GM21786 (cell line): ENCODE results near the gene PANK1.

Experiments
- ATAC-seq: cut with Tn5 transposase; IDR thresholded peaks from one replicate; pipeline ENCODE4 v1.9.1; 2021; ENCODE audit not compliant: unreplicated experiment

PANK1 gene

DNA sequence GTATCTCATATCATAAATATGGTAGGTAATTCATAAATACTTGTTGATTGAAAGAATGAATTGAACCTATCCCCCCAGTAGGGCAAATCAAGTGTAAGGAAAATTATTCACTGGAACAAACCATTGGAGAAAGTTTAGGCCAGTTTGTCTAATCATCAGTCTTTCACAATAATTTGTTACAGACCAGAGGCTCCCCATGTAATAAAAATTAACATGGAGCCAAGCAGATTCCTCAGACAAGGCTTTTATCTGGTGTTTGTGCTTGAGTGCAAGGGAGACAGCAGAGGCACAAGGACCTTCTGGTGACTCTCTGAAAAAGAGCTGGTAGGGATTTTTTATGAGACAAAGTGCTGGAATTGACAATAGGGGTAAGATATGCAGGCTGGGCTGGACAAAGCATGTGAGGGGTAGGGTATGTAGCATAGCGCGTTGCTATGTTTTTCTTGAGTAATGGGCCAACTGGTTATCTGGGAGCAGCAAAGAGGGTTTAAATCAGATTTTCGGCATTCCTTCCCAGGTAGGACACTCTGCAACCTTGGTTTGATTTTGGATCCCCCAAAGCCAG lies 7.8 kb upstream of the PANK1 start:
- no peak for ATAC-seq

DNA sequence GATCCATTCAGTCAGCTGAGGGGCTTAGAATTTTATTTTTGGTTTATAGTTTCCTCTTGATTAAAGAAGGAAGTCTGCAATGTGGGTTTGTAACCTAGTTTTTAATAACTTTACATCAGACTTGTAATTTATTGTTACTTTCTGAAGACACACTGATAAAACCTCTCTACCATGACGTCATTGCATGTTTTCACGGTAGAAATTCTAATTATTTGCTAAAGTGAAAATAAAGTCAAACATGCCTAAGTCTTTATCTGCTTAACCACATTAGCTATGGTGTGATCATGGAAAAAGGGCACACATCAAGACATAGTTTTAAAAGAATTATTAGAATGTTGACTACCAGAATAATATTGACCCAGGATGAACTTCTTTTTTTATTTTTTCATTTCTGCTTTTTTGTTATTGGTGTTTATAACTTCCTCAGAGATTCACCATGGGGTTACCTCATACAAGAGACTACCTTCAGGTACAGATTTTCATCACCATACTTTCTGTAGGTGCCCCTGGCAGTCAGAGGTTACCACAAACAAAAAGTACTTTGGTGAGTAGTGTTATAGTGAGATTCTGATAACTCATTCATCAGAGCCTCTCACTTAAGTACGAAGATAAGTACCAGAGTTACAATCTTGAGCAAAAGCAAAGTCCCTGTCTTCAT lies 7.0 kb upstream of the PANK1 start:
- peak; percentile 52 for ATAC-seq

DNA sequence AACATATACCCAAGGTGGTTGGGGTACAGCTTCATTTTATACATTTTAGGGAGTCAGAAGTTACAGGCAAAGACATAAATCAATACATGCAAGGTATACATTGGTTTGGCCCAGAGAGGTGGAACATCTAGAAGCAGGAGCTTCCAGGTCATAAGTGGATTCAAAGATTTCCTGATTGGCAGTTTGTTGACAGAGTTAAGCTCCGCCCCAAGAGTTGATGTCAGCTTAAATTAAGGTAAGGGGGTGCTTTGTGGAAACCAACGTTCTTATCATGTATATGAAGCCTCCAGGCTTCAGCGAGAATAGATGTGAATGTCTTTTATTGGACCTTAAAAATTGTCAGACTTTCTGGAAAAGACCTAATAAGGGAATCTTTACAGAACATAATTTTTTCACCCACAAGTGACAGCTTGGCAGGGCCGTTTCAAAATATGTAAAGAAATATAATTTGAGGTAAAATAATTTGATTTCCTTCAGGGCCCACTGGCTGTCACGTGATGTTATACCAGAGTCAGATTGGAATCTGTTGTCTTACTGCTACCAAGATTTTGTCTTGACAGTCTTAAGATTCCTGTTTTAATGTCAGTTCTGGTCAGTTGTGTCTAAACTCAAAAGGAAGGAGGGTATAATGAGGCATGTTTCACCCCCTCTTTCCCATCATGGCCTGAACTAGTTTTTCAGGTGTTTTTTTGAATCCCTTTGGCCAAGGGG lies 6.3 kb upstream of the PANK1 start:
- no peak for ATAC-seq

DNA sequence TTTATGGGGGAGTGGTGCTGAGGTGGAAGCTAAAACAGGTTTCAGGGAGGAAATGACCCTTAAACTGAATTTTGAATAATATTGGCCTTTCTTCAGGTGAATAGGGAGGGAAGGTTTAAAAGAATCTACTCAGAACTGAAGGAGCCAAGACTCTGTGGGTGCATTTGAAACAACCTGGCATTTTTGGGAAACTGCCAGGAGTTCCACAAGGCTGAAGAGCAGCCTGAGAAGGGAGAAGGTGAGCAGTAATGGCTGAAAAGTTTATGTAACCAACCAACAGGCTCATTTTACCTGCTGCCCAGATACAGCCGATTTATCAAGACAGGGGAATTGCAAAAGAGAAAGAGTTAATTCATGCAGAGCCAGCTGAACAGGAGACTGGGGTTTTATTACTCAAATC lies 4.0 kb upstream of the PANK1 start:
- no peak for ATAC-seq

DNA sequence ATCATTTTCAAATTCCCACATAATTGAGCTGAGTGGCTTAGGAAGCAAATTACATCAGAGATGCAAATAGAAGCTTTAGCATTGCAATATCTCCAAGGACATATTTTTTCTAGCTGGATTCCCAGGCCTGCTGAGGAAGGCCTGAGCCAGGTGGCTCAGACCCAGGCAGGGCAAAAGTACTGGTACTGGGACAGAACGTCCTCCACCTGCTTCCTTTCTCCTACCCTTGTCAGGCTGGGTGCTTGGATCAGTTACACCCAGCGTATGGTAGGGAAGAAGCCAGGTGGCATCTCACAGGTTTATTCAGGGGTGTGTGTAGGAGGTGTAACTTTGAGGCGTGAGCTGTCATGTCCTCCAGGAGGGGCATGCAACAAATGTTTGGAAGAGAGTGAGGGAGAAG lies 3.0 kb upstream of the PANK1 start:
- ATAC-seq: no peak

DNA sequence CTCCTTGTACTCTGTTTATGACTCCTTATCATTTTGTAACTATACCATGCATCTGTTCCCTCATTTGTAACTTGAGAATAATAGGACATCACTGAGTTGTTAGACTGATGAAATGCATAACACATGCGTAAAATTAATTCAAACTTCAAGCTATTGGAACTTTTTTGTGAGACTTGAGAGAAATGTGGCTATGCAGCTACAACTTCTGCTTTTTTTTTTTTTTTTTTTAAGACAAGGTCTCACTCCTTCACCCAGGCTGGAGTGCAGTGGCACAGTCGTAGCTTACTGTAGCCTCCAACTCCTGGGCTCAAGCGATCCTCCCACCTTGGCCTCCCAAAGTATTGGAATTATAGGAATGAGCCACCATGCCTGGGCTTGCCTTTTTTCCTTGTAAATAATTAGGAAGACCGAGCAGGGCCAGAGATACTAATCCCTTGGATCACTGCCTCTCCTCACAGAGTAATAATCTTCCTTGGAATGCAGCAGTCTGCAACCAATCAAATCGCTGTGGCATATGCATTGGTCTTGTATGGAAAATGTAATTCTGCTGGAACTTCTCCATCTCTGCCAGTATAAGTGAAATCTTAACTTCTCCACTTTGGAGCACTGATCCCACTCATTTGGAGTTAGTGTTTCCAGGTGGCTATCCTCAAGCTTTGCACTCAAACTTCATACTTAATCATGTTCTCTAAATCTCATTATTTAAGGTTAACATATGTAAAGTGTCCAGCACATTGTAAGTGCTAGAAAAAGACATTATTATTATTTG lies 2.0 kb upstream of the PANK1 start:
- no peak for ATAC-seq

DNA sequence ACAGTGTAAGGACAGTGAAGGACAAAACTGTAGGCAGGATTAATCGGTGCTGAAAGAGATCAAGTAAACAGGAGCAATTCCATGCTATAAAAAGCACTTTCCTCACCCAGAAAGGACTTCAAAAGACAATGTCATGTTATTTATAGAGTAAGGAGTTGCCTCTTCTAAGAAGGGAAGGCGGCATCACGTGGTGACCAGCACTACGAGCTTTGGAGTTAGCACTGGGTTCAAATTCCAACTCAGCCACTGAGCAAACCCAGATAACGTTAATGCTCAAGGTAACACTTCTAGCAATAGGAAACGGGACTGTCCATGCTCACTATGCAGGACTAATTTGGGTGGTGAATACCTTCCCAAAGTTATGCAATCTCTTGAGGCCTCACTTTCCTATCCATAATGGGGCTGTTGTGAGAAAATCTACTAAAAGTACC lies 715 bp upstream of the PANK1 start:
- no peak for ATAC-seq

DNA sequence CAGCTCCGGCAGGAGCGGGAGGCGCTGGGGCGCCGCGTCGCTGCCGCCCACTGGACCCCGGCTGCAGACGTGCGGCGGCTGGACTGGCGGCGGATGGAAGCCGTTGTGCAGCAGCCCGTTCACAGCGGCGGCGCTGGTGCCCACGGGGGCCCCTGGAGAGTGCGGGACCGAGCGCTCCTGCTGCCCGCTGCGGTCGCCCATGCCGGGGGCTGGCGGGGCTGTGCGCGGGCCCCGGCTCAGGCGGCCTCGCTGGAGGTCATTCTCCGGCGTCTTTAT lies 413 bp downstream of the PANK1 start:
- peak; percentile 28 for ATAC-seq

DNA sequence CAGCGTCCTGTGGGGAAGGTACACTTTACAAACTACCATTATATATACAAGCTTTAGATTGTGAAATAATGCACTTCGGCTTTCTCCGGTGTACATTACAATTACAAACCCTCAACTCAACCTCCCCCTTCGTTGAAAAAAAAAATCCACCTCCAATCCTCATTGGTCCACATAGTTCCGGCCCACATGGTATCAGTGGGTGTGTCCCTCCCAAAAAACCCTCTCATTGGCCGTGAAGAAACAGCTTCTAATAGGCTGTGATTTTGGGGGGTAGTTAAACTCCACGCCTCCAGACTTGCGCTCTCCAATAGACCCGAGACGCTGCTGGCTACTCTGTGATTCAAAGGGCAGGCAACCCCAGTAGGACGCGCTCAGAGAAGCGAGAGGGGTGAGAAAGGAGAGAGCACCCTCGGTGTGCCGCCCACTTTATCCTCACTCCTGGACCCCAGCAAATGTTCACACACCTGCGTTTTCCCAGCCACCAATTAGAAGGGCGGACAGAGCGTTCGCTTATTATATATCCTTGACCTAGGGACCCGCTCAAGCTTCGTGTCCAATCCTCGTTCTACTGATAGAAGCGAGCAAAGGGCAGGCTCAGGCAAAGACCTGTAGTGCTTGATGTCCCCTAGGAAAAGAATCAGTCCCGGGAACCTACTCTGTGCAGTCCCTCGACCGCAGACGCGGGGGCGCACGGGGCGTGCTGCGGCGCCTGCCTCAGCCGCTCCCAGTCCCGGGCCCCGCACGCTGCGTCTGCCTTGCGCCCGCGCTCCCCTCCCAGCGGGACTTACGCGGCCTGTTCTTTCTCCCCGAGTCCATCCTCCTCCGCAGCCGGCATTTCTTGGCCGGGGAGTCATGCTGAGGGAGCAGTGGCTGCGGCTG lies 991 bp downstream of the PANK1 start:
- ATAC-seq: peak; percentile 93

DNA sequence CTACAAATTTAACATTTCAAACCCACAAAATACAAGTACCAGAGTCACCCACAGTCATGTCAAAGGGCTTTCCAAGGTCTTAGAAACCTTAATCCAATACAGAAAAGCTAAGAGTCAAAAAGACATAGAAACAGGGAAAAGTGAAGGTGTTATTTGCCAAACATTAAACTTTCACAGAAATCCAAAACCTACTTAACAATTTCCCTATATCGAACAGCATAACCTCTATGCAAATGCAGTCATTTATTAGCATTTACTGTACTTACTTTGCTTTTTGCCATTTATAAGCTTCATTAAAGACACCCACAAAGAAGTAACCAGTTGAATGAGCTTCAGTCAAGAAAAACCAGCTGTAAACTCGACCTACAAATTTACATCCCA lies 1.6 kb downstream of the PANK1 start:
- ATAC-seq: no peak

DNA sequence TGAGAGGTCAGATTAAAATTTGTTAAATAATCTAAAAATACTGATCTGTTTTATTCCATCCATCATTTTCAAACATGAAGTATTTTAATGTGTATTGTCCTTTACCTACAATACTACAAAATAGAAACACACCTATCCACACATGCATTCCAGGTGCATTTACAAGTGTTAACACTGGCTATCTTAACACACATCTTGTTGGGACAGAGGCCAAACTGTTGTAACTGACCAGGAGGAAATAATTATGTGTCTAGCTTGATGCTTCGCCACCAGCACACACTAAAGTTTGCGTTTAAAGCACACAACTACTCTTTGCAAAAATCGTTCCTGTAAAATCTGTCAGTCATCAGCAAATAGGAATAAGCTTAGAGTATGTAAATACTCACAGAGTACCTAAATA lies 2.8 kb downstream of the PANK1 start:
- no peak for ATAC-seq

DNA sequence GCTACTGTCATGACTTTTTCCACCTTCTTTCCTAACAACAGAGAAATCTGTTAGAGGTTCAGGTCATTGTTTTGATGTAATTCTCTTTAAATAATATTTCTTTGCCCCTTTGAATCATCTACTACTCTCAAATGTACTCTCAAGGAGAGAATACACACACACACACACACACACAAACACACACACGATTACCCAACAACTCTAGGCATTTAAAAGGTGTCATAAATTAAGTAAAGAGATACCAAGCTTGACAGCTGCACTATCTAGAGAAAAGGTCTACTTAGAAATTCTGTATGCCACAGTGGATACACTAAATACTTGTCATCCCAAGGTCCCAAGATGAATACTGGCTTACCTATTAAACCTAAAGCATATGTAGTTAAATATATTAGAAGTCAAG lies 4.8 kb downstream of the PANK1 start:
- ATAC-seq: no peak

DNA sequence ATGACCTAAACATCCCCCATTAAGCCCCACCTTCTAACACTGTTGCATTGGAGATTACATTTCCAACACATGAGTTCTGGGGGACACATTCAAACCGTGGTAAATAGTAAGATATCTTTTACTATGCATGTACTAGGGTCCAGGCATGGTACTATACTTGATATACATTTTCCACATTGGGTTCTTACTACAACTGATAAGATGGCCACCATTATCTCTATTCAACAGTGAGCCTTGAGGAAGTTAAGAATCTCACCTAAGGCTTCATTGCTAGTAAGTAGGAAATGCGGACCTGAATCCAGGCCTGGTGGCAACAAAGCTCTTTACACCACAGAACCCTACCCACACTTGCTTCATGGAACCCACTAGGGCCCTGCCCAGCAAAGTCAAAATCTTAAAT lies 5.7 kb downstream of the PANK1 start:
- no peak for ATAC-seq

DNA sequence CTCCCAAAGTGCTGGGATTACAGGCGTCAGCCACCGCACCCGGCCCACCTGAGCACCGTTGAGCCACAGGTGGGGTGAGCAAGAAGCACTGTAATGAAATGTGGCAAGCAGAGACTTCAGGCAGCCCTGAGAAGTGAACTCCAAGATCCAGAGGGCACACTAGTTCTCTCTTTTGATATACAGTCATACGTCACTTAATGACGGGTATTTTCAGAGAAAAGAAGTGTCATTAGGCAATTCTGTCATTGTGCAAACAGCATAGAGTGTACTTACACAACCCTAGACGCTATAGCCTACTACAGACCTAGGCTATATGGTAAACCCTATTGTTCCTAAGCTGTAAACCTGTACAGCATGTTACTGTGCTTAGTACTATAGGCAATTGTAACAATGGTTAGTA lies 7.9 kb downstream of the PANK1 start:
- no peak for ATAC-seq

DNA sequence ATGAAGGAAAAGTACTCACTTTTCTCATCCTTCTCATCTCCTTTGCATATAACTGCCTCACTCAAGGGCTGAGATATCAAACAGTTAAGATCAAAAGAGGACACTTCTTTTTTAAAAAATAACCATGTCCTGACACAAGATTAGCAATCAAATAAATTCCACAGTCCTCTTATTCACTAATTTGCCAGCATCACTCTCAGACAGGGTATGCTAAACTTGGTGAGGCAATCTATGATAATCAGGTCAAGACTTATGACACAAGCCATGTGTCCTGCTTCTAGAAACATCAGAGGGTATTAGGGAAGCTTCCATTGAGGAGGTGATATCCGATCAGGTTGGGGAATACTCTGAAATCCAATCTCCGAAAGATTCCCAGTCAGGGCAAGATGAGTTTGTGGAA lies 10.4 kb downstream of the PANK1 start:
- ATAC-seq: no peak

DNA sequence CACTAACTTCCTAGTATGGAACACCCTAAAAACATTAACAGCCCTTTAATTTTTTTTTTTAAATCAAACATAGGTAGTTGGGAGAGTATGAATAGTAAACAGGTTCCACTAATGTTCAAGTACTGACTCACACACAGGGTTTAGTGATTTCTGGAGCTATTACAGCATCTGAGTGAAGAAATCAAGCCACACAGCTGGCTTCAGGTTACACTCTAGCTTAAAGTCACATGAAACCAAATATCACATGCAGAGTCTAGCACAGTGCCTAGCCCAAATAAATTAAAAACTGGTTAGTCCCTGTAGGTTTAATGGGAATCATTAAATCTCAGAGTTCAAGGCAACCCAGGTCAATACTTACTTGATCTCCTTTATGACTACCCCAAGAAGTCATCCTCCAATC lies 11.6 kb downstream of the PANK1 start:
- ATAC-seq: no peak

DNA sequence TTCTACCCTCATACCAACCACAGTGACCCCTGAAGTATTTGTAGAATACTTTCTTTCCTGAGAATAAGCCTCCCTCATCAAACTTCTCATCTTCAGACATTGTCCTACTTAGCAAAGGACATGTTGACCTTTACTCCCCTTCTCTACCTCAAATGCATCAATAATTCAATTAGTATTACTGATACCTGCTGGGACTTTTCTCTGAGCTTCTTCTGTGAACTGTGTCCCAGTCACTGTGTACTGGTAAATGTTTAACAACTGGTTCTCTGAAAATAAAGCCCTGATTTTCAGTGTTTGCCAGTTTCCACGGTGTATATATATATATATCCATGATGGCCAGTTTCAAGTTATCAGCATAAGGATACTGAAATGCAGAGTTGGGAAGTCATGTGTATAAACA lies 12.2 kb downstream of the PANK1 start:
- no peak for ATAC-seq

DNA sequence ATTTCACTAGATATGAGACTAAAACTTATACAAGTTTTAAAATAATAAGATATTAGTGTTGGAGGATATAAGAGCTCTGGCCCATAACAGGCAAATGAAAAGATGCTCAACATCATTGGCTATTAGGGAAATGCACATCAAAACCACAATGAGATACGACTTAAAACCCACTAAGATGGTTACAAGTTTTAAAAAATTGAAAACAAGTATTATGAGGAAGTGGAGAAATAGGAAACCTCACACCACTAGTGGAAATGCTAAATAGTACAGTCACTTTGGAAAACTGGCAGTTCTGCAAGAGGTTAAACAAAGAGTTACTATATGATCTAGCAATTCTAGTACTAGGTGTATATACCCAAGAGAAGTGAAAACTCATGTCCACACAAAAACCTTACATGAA lies 17.2 kb downstream of the PANK1 start:
- no peak for ATAC-seq

DNA sequence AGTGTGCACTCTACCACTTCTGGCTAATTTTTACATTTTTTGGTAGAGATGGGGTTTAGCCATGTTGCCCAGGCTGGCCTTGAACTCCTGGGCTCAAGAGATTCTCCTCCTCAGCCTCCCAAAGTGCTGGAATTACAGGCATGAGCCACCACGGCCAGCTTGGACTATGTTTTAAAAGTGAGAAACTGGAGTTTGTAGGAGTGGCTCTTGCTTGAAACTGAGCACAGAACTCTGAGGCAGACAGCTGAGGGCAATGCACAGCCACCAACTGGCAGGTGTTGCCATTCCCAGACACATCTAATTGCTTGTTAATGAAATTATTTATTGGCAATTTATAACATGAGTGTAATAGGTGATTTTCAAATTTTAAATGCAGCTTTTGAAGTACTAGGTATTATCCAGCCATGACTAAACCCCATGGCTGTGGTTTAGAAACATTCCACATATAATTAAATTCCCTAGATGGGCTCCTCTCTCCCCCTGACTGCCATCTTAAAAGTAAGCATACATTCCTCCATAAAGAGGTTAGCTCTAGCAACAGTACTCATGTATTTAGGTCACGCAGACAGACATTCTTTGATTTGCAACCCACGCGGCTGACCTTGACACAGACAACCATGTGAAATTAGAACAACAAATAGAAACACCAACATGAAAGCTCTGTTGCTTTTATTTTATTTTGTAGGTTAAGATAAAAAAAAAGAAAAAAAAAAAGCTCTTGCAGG lies 19.8 kb downstream of the PANK1 start:
- no peak for ATAC-seq

DNA sequence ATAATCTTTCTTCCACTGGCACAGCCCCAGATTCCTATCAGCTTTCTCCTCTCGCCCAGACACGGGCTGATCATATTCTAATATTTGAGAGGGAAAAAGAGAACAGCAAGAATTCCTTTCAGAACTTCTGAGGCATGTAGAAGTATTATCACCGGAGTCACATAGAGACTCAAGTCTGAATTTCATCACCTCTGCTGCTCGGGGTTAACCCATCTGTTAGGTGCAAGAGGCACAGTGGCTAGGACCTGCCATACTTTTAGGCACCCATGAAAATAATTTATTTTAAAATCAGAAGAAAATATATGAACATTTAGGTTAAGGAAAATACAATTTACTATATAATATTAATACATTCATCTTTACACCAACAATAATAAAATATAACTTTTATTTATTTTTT lies 21.0 kb downstream of the PANK1 start:
- no peak for ATAC-seq

DNA sequence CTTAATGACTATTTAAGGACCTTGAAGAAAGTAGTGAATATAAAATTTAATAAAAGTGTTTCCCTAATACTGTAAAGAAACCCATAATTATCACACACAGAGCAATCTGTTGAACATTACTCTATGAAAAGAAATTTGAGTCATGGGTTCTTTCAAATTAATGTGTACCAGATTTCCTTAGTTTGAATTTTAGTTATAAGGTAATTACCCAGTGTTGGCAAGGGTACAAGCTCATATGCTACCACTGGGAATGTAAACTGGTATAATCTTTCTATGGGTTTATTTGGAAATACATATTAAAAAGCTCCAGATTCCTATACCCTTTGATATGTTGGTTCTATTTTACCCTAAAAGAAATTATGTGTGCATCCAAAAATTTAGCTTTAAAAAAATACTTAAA lies 22.9 kb downstream of the PANK1 start:
- ATAC-seq: no peak
